HG03064 (cell line): ENCODE measurements around the gene SPRYD4.

Experiments
- ATAC-seq: cut with Tn5 transposase; IDR thresholded peaks from one replicate; pipeline ENCODE4 v1.9.1; 2021; ENCODE audit warnings: low read depth; ENCODE audit not compliant: unreplicated experiment

SPRYD4 gene

DNA sequence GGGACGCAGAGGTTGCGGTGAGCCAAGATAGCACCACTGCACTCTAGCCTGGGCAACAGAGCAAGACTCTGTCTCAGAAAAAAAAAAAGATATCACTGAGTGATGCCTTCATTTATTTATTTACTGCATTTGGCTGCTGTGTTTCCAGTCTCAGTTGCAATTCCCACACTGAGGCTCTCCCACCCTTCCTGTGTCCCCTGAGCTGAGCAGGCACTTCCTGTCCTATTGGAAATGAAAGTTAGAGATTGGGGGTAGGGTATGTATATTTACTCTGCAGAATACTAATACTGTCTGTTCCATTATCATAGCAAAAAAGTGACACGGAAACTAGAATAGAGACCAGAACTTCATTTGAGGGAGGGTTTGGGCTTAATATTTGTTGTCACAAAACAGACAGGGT is 51.7 kb downstream of the SPRYD4 start:
- no peak for ATAC-seq

DNA sequence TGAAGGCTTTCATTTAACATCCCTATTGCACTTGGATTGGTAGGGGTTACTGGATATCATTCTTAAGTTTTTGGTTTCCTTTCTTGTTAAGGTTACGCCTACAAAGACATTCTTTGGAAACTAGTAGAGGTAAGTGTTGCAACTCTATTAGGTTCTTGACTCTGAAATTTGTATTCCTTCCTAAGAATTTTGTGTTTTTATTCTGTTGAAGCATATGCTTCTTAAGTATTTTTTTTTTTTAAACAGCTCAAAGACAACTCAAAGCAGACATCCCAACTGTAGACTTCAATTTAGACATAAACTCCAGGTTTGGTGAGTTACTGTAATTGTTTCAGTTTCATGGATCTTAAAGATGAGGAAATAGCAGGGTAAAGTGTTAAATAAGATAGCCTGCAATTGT is 52.1 kb downstream of the SPRYD4 start:
- no peak for ATAC-seq

DNA sequence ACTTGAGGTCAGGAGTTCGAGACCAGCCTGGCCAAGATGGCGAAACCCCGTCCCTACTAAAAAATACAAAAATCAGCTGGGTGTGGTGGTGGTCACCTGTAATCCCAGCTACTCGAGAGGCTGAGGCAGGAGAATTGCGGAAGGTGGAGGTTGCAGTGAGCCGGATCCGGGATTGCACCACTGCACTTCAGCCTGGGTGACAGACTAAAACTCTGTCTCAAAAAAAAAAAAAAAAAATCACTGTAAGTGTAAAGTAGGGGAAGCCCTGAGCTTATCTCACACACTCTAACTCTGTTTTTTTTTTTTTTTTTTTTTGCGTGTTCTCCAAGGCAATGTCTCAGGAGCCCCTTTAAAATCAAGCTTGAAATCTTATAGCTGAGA is 52.8 kb downstream of the SPRYD4 start:
- ATAC-seq = no peak

DNA sequence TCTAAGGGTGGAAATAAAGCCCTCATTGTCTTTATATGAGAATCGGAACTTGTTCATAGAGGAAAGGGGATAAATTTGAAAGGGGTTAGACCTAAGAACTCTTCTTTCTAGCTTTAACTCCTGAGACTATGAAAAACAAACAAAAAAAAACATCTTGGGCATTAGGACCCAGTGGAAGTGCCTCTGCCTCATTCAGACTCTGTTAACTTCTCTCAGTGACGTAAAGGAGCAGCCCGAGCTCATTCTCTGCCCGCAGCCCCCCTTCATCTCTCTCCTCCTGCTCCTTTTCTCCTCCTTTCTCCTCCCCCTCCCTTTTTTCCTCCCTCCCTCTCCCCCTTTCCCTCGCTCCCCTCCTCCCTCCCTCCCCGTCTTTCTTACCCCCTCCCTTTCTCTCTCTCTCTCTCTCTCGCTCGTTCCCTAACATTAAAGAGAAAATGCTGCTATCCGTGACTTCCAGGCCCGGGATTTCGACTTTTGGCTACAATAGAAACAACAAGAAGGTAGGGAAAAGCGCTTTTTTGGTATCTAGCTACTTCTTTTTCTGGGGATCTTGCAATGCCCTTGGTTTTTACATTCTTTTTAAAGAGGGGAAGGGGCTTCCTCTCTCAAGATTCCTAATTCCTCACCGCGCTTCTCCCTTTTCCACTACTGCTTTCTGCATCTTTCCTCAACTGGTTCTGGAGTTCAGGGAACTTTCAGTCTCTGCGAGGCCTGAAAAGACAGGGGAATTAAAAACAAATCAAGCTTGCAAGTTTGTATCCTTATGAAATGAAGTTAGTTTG is 53.4 kb downstream of the SPRYD4 start, which contains the start of gene RBMS2:
Gene RBMS2 (plus strand): TSS at position 231 of the 782 bp plus-strand sequence. CDS start 204 bp downstream, at position 435.
- no peak for ATAC-seq

DNA sequence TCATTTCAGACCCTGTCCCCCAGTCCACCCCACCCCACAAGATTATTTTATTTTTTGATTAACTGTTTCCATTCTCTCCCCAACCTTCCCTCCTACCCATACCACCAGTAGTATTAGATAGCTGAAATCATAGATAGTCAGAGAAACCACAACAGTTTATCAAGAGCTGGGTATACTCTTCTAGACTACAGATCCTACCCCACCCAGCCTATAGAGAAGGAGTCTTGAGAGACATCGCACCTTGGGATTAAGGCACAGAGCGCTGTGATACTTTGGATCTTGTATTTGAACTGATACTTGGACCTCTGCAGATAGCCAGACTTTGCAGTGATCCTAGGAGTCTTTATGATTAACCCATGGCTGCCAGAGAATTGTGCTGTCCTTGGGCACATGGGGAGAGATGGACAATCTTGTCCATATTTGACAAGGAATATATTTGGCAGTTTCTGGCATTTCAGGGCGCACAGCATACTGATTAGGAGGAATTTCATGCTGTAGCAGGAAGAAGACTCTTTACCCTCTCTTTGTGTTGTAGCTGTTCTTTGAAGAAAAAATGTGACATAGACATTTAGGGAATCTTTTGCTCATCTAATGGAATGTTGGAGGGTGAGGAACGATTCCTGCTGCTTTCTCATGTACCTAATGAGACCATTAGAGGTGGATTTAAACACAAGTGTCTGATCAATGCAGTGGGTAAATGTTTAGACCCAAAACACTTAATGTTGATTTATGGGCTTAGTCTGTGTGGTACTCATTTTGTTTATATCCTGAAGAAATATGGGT is 54.2 kb downstream of the SPRYD4 start:
- no peak for ATAC-seq

DNA sequence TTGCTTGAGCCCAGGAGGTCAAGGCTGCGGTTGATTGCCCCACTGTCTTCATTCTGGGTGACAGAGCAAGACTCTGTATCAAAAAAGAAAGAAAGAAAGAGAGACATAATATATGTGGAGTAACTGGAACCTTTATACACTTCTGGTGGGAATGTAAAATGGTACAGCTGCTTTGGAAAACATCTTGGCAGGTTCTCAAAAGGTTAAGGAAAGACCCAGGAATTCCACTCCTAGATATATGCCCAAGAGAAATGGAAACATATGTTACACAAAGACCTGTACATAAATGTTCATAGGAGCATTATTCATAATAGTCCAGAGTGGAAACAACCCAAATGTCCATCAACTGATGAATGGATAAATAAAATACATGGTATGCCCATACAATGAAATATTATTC is 60.5 kb downstream of the SPRYD4 start:
- ATAC-seq = no peak
